Lower leg skin (tissue), 4 donors: ENCODE measurements around the gene GPC3. TPM values are rescaled to one million over a fixed set of nuclear protein-coding genes. Genes with fewer than 3 reads are reported as not detected.

Experiments
- DNase-seq, 2 donors: peaks; one replicate each; pipeline ENCODE4 v3.0.0-alpha.2; 2019; ENCODE audit warnings: low spot score in 2 of 2
- H3K4me3 ChIP-seq: fragments of 200-600 bp; sonication (generic); 2 replicates; pipeline ENCODE4 v1.5.1; 2017; ENCODE audit warnings: mild to moderate bottlenecking, low read depth; ENCODE audit not compliant: poor library complexity, severe bottlenecking
- CTCF ChIP-seq, 3 donors: fragments of 450-650 bp; IDR thresholded peaks; one replicate each; pipeline ENCODE4 v1.5.1; 2016; ENCODE audit warnings: antibody characterized with exemption in 3 of 3, mild to moderate bottlenecking in 3 of 3, moderate library complexity in 2 of 3
- POLR2A ChIP-seq, 2 donors: fragments of 450-650 bp; IDR thresholded peaks; one replicate each; pipeline ENCODE4 v1.6.1; 2016 to 2017; ENCODE audit warnings: antibody characterized with exemption in 2 of 2, mild to moderate bottlenecking in 1 of 2, moderate library complexity in 1 of 2
- WGBS, 2 donors: methylation state at CpG; one replicate each; pipeline ENCODE4 v1.1.5; 2018; 5-methylcytosine and 5-hydroxymethylcytosine counted together
- intact Hi-C: fragments of 100-400 bp; cut with DNase I; formaldehyde crosslinking; loops from one replicate; pipeline ENCODE4 v1.15.0; 2023; ENCODE audit warnings: low total_unique reads
- total RNA-seq, 4 donors: library from RNA; depleted of rRNA; stranded (reverse); fragments of >200 nt; gene quantifications; one replicate each; pipeline ENCODE4 v1.1.0, GENCODE V29; 2016

The GPC3 gene
- total RNA-seq, 4 donors from 2014 or later: 10.4 to 24.4 (median 14.7) TPM

- TF ChIP-seq CTCF (IDR thresholded peaks at IDR 0.05) (no peak), POLR2A (IDR thresholded peaks at IDR 0.05) (no peak)
- no peak overlapping the region for H3K4me3 ChIP-seq
- WGBS, 2 donors: 77 to 88% methylated on average over 3 of the region's 3 CpGs
- DNase-seq: no peak
- intact Hi-C loops: no loop called here
Measured at GRCh38 chrX:133594156-133594555, 391.2 kb downstream of the GPC3 start.

- TF ChIP-seq CTCF (IDR thresholded peaks at IDR 0.05) (no peak), POLR2A (IDR thresholded peaks at IDR 0.05) (no peak)
- intact Hi-C loops: no loop called here
- DNase-seq: no peak
- 88 to 95% methylated on average over 5 of the region's 5 CpGs for WGBS, 2 donors
- H3K4me3 ChIP-seq: no peak overlapping the region
Measured at GRCh38 chrX:133593531-133593930, 391.9 kb downstream of the GPC3 start.

GRCh38 chrX:133590703-133591505 lies 394.5 kb downstream of the GPC3 start:
- no peak for DNase-seq
- 68 to 86% methylated on average over 7 of the region's 7 CpGs for WGBS, 2 donors
- intact Hi-C loops: no loop called here
- no peak overlapping the region for H3K4me3 ChIP-seq
- TF ChIP-seq CTCF (IDR thresholded peaks at IDR 0.05) (no peak), POLR2A (IDR thresholded peaks at IDR 0.05) (no peak)

GRCh38 chrX:133588827-133589226 lies 396.6 kb downstream of the GPC3 start:
- 56 to 83% methylated on average over 1 of the region's 1 CpG for WGBS, 2 donors
- no peak overlapping the region for H3K4me3 ChIP-seq
- TF ChIP-seq CTCF (IDR thresholded peaks at IDR 0.05) (no peak), POLR2A (IDR thresholded peaks at IDR 0.05) (no peak)
- intact Hi-C loops: no loop called here
- no peak for DNase-seq

GRCh38 chrX:133587818-133588217 lies 397.6 kb downstream of the GPC3 start:
- intact Hi-C loops: no loop called here
- no peak for DNase-seq
- no peak overlapping the region for H3K4me3 ChIP-seq
- 68 to 94% methylated on average over 4 of the region's 4 CpGs for WGBS, 2 donors
- TF ChIP-seq POLR2A (IDR thresholded peaks at IDR 0.05): no peak
- TF ChIP-seq CTCF (IDR thresholded peaks at IDR 0.05): no peak

- 47 to 49% methylated on average over 4 of the region's 4 CpGs for WGBS, 2 donors
- intact Hi-C loops: no loop called here
- no peak for DNase-seq
- no peak for TF ChIP-seq CTCF (IDR thresholded peaks at IDR 0.05)
- TF ChIP-seq POLR2A (IDR thresholded peaks at IDR 0.05): no peak
- H3K4me3 ChIP-seq: no peak overlapping the region
Measured at GRCh38 chrX:133587071-133587470, 398.3 kb downstream of the GPC3 start.
